Measurements from ENCODE around the gene PCF11.

The PCF11 gene

DNA sequence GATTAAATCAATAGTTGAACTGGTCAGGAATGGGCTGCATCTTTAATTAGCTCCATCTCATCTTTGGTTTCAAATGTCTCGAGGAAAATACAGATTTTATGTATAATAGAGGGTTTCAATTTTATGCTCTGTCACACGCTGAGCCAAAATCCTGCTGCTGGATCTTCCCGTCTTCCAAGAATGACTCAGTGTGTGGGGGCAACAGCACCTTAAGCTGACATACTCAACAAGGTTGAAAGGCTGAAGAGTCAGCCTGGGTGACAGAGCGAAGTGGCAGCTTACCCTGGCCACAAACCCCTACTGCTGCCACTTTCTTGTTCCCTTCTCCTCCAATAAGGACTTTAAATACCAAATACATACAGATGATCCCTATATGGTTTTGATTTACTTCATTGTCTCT is 9.0 kb upstream of the PCF11 start:
- intact Hi-C loops (cut with DNase I), result no loop called here

GRCh38 chr11:83150450-83150849 is 6.5 kb upstream of the PCF11 start:
- intact Hi-C loops (cut with DNase I), result loop anchor here (10.0 kb wide), 2 partner anchors 136 to 246 kb away; partner anchors contain the start of genes DDIAS and PRCP
- no peak for DNase-seq

More for the DNA sequence above, 9.0 kb upstream of the PCF11 start:
- DNase-seq, result peak in 35 of 42 donors; percentile 20 to 84 (median 50)

DNA sequence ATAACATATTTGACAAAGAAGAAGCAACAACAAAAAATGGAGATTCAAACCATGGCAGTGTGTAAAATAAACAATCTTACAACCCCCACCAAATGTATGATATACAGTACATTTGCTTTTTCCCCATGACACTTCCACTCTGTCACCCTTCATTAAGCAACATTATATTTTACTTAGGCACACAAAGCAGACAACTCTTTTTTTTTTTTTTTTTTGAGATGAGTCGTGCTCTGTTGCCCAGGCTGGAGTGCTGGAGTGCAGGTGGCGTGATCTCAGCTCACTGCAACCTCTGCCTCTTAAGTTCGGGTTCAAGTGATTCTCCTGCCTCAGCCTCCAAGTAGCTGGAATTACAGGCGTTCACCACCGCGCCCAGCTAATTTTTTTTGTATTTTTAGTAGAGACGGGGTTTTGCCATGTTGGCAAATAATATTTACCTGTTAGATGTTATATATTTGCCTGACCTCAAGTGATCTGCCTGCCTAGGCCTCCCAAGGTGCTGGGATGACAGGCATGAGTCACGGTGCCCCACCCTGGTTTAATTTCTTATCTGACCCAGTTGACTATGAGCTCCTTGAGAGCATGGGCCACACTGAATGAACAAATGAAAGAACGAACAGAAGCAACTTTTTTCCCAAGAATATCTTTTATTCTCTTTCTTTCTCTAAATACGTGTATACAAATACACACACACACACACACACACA is 5.5 kb upstream of the PCF11 start:
- intact Hi-C loops (cut with DNase I), result loop anchor here (10.0 kb wide), 2 partner anchors 137 to 247 kb away; partner anchors contain the start of genes DDIAS and PRCP

DNA sequence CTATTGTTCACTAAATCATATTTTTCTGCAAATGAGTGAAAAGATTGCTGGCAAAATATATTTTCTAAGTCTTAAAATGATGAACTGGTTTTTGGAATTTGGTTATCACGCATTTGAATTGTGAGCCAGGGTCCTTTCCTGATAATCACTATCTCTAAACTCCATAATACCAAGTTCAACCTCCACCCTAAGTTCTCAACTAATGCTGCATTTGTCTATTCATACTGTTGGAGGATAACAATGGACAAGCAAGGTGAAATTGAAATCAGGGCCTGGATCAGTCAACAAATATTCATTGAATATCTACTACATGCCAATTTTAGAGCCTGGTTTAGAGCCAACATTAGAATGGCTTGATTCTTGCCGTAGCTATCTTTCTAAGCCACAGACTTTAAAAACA is 4.7 kb upstream of the PCF11 start:
- intact Hi-C loops (cut with DNase I), result loop anchor here (10.0 kb wide), 2 partner anchors 137 to 247 kb away; partner anchors contain the start of genes DDIAS and PRCP
- no peak for DNase-seq

More for the DNA sequence above, 5.5 kb upstream of the PCF11 start:
- no peak for DNase-seq

DNA sequence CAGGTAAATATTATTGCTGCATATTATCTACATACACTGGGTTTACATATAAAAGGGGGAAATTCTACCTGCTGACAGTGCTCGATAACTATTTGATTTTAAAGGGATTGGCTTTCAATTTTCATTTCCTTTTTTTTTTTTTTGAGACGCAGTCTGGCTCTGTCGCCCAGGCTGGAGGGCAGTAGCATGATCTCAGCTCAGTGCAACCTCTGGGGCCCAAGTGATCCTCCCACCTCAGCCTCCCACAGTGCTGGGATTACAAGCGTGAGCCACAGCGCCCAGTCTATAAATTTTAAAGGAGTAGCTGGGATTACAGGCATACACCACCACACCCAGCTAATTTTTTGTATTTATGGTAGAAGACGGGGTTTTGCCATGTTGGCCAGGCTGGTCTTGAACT is 3.2 kb upstream of the PCF11 start:
- intact Hi-C loops (cut with DNase I), result loop anchor here (10.0 kb wide), 2 partner anchors 139 to 249 kb away; partner anchors contain the start of genes DDIAS and PRCP
- DNase-seq, result no peak

GRCh38 chr11:83156144-83156995 is 561 bp upstream of the PCF11 start:
- peak in 37 of 42 donors; percentile 27 to 100 (median 99) for DNase-seq

GRCh38 chr11:83157594-83158356 is 844 bp downstream of the PCF11 start:
- intact Hi-C loops (cut with DNase I), result loop anchor here (1.0 to 10.0 kb wide), 4 partner anchors 36 to 253 kb away; partner anchors contain the start of genes ANKRD42, DDIAS, PRCP and RAB30
- DNase-seq, result peak; percentile 17 to 87 (median 72)

More at GRCh38 chr11:83156144-83156995, 561 bp upstream of the PCF11 start:
- intact Hi-C loops (cut with DNase I), result loop anchor here (2.0 to 10.0 kb wide), 3 partner anchors 86 to 252 kb away; partner anchors contain the start of genes DDIAS, PRCP and RAB30

DNA sequence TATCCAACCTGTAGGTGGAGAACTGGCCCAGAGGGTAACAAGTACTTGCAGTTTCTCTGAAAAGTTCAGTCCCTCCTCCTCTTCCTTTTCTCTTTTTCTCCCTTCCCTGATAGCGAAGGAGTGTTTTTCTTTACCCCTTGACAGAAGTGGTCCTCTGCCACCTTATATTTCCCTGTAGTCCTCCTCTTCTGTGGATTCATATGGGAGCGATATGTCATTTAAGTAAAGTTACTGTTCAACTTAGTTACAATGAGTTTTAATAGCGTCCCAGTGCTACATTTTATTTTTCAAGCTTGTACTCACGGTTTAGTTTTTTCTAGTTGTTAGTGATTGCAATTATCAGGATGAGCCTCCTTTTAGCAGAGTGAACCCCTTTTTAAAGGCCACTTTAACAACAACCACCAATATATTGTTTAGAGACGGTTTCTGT is 1.4 kb downstream of the PCF11 start:
- intact Hi-C loops (cut with DNase I), result loop anchor here (10.0 kb wide), 2 partner anchors 144 to 254 kb away; partner anchors contain the start of genes DDIAS and PRCP
- no peak for DNase-seq

- intact Hi-C loops (cut with DNase I), result loop anchor here (10.0 kb wide), 2 partner anchors 144 to 254 kb away; partner anchors contain the start of genes DDIAS and PRCP
- no peak for DNase-seq
These were observed 2.3 kb downstream of the PCF11 start for GRCh38 chr11:83158965-83159901.

GRCh38 chr11:83159902-83160865 is 3.3 kb downstream of the PCF11 start:
- intact Hi-C loops (cut with DNase I), result loop anchor here (10.0 kb wide), 2 partner anchors 145 to 255 kb away; partner anchors contain the start of genes DDIAS and PRCP
- DNase-seq, result peak in 1 of 42 donors; percentile 5

- intact Hi-C loops (cut with DNase I), result no loop called here
- DNase-seq, result no peak
These were observed 4.8 kb downstream of the PCF11 start for GRCh38 chr11:83161610-83162199.

DNA sequence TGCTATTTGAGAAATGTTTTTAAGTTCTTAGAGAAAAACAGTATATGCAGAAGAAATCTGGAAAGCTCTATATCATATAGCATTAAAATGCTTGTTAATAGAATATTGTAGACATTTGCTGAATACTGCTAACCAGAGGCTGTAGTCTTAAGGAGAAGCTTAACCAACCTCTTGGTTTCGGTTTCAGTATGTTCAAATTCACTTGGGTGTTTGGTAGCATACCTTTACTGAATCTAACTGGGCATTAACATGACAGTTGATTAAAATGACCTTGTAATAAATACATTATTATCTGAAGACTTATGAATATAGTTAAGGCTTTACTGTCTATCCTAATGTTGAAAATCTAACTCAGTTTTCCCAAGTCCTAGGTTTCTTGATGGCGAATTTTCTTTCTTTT is 5.4 kb downstream of the PCF11 start:
- no peak for DNase-seq

GRCh38 chr11:83166193-83166866 is 9.4 kb downstream of the PCF11 start:
- no peak for DNase-seq
- intact Hi-C loops (cut with DNase I), result no loop called here

More for the DNA sequence above, 5.4 kb downstream of the PCF11 start:
- intact Hi-C loops (cut with DNase I), result no loop called here

GRCh38 chr11:83168756-83169155 is 11.8 kb downstream of the PCF11 start:
- DNase-seq, result no peak
- intact Hi-C loops (cut with DNase I), result no loop called here

DNA sequence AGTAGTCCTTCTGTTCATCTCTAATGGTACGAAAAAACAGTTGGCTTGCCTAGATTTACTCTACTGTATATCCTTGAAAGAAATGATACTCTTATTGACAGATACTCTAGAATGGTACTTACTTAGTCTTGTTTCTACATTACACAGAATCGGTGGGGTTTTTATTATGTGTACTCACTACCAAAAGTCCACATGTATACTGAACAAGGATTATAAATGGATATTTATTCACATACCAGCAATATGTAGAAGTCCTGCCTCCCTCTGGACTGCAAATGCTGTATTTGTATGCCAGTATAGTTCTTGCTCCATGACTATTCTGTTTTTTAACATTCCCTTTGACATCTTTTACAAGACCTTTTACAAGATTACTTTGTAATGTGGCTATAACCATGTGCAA is 13.9 kb downstream of the PCF11 start:
- no peak for DNase-seq
- intact Hi-C loops (cut with DNase I), result no loop called here

Measured in head of caudate nucleus (tissue), 42 donors.